IMR-90 (cell line): ENCODE measurements around the gene RIPK3.

Experiments used
- BHLHE40 ChIP-seq: fragments of 150-350 bp; IDR thresholded peaks from 2 replicates; pipeline ENCODE4 v1.6.1; 2016; ENCODE audit warnings: mild to moderate bottlenecking, low read depth, low read length
- CEBPB ChIP-seq: IDR thresholded peaks from 2 replicates; pipeline ENCODE4 v1.6.1; 2012; ENCODE audit warnings: low read depth, low read length, improper control_type of control experiment
- CTCF ChIP-seq: conservative IDR thresholded peaks from 2 replicates; pipeline ENCODE4 v1.5.1; 2012; ENCODE audit warnings: mild to moderate bottlenecking, low read depth, low read length, improper control_type of control experiment
- FOS ChIP-seq: fragments of 150-350 bp; IDR thresholded peaks from 2 replicates; pipeline ENCODE4 v1.6.1; 2016; ENCODE audit warnings: low read depth, low read length
- MAZ ChIP-seq: IDR thresholded peaks from 2 replicates; pipeline ENCODE4 v1.6.1; 2012; ENCODE audit warnings: low read depth, mild to moderate bottlenecking, low read length, improper control_type of control experiment, moderate library complexity, borderline replicate concordance
- MXI1 ChIP-seq: IDR thresholded peaks from 2 replicates; pipeline ENCODE4 v1.6.1; 2012; ENCODE audit warnings: low read depth, mild to moderate bottlenecking, low read length, moderate library complexity, borderline replicate concordance
- POLR2A ChIP-seq: IDR thresholded peaks from 2 replicates; pipeline ENCODE4 v1.6.1; 2012; ENCODE audit warnings: mild to moderate bottlenecking, low read depth, low read length
- RAD21 ChIP-seq: IDR thresholded peaks from 2 replicates; pipeline ENCODE4 v1.6.1; 2012; ENCODE audit warnings: low read length, improper control_type of control experiment
- RCOR1 ChIP-seq: IDR thresholded peaks from 2 replicates; pipeline ENCODE4 v1.6.1; 2012; ENCODE audit warnings: mild to moderate bottlenecking, low read length, improper control_type of control experiment; ENCODE audit not compliant: insufficient replicate concordance
- USF2 ChIP-seq: fragments of 150-350 bp; IDR thresholded peaks from 2 replicates; pipeline ENCODE4 v1.6.1; 2017; ENCODE audit warnings: mild to moderate bottlenecking, antibody characterized with exemption, low read length, low read depth

DNA sequence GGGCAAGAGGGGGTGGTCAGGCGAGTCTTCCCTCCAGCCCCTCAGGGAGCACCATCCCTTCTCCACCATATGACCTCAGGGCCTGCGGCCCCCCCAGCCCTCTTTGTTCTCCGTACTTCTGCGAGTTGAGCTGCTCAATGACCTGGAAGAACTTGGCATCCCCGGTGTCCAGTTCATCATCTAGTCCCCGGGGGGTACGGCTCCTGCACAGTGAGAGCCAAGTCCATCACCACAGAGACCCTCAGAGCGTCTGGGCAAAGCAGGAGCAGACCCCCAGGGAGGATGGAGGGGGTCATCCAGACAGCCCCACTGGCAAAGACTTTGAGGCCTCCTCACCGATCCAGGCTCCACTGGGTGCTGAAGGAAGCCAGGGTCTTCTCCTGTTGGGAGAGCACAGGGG, 13.8 kb downstream of the RIPK3 start:
- no peak for TF ChIP-seq MXI1
- TF ChIP-seq RCOR1, result no peak
- no peak for TF ChIP-seq CEBPB
- no peak for TF ChIP-seq POLR2A
- TF ChIP-seq CTCF, result no peak
- TF ChIP-seq RAD21, result no peak
- TF ChIP-seq FOS, result no peak
- TF ChIP-seq MAZ, result no peak
- TF ChIP-seq USF2, result no peak
- no peak for TF ChIP-seq BHLHE40
